C4-2B (cell line): ENCODE data around the gene ARHGAP42.

ENCODE experiments used
- CTCF ChIP-seq: fragments of 450-650 bp; conservative IDR thresholded peaks from 2 replicates; pipeline ENCODE4 v1.5.1; 2017; ENCODE audit warnings: mild to moderate bottlenecking
- ZFX ChIP-seq: fragments of 450-650 bp; IDR thresholded peaks from 2 replicates; pipeline ENCODE4 v1.6.1; 2017

GRCh38 chr11:100788561-100789295 is 101.6 kb downstream of the ARHGAP42 start:
- TF ChIP-seq CTCF: no peak
- TF ChIP-seq ZFX: no peak
